HG02840 (cell line): ENCODE results near the gene CYFIP1.

ENCODE experiments used
- ATAC-seq: cut with Tn5 transposase; IDR thresholded peaks from one replicate; pipeline ENCODE4 v1.9.1; 2021; ENCODE audit warnings: mild to moderate bottlenecking, moderate library complexity, moderate number of reproducible peaks; ENCODE audit not compliant: unreplicated experiment, low FRiP score

Gene CYFIP1

DNA sequence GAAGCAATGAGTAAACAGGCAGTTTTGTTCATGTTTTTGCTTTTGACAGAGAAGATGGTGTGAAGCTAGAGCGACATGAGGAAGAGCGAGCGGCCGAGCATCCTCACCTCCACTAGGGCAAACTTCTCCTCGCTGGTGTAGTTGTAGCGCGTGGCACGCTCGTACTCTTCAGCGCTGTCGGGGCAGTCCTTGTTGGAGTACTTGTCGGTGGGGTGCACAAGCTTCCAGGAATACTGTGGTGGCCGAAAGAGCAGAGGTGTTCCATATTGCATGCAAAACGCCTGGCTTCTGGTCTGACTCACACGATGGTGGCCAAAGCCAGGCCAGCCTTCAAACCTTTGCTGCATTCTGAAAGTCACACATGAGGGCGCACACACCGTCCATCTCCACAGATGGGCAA is 54.3 kb downstream of the CYFIP1 start:
- ATAC-seq = no peak

DNA sequence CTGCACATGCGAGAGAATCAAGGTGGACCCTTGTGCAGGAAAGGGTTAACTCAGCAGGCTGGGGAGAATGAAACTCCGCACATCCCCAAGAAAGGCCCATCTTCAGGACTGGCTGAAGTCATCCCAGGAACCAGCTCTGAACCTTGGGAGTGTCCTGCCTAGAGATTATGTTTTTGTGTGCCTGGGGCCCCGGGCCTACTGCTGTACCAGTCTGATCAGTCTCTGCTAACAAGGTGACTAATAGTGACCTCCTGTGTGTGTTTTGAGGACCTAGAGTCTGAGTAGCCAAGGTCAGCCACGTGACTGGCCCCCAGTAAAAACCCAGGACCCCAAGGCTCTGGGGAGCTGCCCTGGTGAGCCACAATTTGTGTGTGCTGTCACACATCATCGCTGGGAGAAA is 58.2 kb downstream of the CYFIP1 start:
- no peak for ATAC-seq

DNA sequence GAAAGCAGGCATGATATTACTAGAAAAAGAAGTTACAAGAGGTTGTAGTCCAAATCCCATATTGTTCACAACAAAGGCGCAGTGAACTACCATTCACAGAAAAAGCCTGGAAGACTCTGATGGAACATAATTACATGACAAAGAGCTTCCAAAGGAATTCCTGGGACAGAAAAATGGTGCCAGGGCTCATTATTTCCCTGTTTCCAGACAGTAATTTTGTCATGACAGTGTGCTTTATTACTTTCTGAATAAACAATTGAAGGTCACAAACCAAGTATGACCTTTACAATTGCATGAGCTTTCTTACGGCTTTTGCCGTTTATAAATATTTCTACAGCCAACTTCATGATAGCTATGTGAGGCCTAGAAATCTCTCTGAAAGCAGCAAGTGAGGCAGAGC is 61.0 kb downstream of the CYFIP1 start:
- ATAC-seq = no peak

DNA sequence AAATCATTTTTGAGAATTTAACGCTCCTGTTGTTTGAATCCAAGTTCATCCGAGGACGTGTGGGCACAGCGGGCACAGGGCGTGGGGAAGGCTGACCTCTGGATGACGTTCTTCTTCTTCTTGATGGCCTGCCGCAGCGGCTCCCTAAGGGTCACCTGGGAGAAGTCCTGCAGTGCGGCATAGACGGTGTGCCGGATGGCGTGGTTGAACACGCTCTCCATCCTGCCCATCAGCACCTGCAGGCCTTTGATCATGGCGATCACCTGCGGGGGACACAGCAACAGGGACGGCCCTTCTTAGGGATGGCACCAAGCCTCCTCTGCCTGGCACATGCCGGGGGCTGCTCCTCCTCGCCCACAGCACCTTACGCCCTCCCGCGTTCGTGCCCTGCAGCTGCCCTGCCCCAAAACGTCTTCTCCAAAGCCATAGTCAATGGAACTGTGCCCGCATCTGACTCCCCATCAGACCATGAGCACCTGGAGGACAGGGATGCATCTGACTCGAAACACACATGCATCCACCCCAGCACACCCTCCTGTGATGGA is 61.5 kb downstream of the CYFIP1 start:
- ATAC-seq = no peak

DNA sequence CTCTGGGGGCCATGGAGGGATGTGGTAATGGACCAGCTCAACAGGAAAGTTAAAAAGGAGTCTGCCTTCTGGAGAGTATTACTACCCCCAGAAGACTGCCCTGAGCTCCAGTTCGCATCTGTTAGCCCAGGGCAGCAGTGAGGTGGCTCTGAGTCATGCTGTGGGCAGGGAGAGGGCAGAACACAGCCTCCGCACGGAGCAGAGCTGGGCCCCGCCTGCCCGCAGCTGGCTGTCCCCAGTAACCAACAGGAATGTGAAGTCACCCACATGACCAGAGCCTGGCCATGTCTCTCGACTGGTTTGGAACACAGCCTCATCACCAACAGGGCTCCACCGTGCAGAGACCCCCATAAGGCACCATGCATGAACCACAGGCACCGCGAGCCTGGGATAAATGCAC is 62.1 kb downstream of the CYFIP1 start:
- ATAC-seq = no peak

DNA sequence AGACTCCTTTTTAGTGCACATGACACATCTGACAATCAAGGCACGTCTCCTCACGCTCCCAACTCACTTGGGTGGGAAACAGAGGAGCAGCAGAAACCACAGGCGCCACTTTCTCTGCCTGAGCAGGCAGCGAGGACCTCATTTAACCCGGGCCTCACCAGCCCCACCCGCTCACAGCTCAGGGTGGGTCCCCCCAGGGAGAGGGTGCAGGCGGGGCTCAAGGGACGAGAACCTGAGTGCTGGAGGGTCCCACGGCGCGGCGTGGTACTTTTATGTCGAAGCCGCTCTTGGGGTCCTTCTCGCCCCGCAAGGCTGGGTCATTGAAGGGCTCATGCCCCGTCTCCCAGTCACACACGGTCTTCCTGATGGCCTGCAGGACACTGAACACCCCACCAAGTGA is 62.6 kb downstream of the CYFIP1 start:
- no peak for ATAC-seq

DNA sequence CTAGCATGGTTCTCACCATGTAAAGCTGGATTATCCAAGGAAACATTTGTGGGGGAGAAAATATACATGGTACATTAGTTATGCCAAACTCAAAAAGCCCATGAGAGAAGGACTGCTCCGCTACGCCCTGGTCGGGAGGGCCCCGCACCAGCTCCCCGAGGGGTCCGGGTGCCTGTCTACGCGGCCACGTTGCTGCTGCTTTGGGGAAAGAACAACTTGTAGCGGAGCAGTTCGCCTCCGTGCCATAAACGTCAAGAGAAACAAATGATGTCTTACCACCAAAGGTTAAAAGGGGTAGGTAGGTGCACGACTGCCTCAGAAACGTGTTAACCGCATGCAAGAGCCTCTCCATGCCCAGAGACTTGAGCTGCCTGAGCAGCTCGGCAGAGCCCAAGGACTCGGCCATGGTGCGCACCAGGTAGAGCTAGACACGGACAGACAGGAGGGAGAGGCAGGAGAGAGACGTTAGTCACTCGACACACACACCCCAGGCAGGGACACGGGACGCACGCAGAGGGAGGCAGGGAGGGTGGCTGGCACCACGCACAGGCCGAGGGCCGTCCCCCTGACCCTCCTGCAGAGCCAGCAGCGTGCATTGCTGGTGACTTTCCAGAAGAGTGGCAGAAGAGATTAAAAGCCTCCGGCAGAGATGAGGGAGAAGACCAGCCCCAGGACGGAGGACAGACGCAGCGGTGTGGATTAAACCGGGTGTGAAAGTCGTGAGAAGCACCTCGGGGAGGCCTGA is 63.4 kb downstream of the CYFIP1 start:
- ATAC-seq = no peak

DNA sequence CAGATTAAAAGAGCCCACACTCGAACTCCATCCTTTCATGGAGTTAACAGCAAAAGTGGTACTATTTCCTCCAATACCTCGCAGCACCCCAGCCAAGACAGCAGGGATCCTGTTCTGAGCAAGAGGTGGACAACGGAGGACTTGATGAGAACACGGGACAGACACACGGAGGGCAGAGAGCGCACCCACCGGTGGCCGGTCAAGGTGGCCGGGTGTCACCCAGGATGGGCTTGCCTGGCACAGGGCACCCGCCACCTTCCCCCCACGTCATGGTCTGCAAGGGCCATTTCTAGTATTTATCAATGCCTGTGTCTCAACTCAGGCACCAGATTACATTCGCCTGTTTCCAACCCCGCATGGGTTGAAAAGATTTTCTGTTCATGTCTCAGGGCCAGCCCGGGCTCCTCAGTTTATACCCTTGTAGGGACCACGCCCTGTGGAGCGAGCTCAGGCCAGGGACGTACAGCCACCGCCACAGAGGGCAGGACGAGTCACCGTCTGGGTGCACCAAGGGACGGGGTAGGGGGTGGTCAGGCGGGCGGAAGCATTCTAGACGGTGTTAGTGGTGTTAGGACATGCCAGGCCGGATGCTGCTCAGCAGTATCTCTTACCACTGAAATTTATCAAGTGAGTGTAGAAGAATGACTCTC is 64.2 kb downstream of the CYFIP1 start:
- no peak for ATAC-seq

DNA sequence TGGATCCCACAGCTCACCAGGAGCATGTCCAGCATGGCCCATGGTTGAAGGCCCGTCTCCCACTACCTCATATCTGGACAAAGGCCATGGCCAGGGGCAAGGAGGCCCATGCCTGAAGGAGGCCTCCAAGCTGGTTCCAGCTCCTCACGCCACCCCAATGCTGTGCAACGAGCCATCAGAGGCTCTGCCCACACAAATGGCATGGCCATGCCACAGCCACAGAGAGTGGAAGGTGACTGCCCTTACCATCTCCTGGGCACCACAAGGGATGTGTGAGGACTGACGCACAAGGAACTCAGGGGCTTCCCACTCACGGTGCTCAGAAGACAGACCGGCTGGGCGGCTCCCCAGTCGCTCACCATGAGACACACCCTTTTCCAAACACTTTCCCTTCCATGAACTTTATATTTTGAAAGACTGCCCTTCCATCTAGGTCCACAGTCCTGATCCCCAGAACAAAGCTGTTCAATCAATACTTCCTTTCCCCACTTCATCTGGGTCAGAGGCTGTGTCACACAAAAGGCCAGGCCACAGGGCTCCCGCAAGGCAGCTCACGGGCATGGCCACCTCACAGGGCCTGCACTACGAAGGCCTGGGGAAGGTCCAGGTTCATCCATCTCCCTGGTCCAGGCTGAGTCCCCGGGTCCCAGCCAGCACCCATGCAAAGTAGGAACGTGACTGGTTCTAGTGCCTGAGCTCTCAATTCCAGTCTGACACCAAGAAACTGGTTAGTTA is 66.4 kb downstream of the CYFIP1 start:
- ATAC-seq = no peak

DNA sequence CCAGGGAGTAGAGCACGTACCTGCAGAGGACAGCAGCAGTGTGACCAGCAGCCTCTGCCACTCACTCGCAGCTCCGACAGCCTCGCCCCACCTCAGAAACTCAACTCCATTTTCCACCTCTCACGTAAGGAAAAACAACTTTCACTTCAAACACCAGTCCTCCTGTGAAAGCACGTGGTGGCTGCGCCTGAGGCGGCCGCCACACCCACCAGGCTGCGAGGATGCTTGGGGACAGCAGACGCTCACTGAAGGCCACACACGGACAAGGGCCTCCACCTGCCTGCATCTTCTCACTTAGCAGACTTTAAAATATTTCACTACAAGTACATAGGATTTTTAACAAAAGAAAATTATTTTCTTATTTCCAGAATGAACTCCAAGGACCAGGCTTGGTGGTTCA is 67.9 kb downstream of the CYFIP1 start:
- ATAC-seq = no peak

DNA sequence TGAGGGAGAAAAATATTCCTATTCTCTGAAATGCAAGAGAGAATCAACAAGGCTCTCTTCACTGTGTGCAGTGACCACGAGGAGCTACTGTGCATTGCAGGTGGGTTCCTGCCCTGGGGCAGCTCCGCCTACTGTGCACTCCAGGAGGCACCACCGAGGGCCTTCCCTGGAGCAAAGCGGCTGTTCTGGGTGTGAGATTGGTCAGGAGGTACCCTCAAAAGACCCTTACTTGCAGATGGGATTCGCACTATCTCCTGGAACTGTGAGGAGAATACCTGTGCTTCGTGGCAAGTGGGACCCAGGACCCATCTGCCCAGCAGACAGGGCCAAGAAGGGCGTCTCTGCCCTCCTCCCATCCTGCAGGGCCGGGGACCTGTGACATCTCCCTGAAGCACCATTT is 68.9 kb downstream of the CYFIP1 start:
- ATAC-seq = no peak

DNA sequence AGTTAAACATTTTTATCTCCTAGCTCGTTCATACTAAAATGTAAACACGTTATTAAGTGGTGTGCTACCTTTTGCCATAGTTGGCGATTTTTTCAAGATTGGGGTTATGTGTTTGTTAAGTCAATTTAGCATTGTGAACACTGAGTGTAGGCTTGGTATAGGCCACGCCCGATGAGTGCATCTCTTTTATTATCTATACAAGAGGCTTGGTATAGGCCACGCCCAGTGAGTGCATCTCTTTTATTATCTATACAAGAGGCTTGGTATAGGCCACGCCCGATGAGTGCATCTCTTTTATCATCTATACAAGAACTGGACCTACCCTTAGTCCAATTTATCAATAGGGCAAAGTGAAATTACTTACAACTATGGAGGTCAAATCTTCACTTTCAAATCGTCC is 71.3 kb downstream of the CYFIP1 start:
- ATAC-seq = no peak

DNA sequence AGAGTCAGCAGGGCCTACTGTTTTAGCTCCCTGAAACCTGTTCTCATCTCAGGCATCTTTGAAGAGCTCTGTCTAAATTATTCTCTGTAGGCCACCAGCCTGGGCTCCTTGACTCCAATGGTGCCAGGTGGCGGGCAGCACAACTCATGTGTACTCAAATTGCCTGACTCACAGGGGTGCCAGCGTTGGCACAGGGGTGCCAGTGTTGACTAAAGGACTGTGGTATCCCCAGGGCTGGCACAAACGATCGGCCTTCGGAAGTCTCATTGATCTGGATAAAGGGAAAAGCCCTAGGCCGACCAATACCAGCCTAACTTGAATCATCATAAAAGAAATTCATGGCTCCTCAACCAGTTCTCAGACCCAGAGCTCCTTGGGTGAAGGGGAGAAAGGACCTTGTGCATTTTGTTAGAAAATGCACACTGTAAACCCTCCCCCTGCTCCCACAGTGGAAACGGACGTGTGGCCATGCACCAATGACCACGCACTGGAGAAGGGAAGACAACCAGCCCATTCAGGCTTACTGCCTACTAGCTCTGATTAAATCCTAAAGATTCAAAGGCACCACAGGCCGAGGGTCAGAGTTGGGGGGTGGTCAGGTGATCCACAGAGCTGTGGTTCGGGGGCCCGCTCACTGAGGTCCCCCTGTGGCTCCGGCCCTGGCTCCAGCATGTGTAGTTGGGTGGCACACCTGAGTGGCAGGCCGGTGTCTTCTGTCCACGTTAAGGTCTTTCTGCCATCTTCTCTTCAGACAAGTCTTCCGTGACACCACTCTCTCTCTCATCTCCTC is 72.8 kb downstream of the CYFIP1 start:
- no peak for ATAC-seq

DNA sequence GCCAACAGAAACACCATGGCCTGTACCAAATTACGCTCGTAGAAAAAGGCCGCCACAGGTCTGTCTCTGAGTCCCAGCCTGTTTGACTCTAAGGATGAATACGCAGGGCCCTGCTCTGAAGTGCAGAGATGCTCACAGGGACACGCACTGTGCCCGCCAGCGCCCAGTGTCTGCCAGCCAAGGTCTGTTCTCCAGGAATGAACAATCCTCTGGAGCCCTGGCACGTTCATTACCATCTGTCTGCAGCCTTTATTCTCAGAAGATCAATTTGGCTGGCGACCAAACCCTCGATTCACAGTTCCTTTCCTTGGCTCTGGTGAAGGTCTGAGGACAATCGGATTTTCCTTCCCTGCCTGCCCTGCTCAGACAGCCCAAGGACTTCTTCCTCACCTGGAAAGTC is 75.4 kb downstream of the CYFIP1 start:
- ATAC-seq = no peak

DNA sequence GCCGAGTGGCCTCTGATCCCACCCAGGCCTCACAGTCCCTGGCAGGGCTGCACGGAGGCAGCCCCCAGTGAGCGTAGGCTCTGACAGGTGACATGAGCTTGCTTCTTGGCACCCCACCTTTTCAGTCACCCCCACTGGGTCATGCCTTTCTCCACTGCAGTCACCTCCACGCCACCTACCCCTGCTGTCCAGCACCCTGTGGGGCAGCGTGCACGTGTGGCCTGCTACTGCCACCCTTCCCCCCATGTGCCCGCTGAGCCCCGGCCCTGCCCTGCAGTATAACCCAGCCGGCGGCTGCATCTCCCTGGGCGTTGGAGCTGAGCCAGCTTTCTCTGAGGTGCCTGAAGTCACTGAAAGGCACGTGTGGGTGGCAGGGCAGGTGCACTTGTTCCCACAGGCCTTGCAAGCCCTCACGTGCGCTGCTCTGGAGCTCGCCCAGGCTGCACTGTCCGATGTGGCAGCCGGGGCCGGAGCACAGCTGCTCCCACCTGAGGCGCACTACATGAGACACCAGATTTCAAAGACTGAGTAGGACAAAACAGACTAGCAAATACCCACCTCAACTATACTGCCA is 76.1 kb downstream of the CYFIP1 start:
- no peak for ATAC-seq

DNA sequence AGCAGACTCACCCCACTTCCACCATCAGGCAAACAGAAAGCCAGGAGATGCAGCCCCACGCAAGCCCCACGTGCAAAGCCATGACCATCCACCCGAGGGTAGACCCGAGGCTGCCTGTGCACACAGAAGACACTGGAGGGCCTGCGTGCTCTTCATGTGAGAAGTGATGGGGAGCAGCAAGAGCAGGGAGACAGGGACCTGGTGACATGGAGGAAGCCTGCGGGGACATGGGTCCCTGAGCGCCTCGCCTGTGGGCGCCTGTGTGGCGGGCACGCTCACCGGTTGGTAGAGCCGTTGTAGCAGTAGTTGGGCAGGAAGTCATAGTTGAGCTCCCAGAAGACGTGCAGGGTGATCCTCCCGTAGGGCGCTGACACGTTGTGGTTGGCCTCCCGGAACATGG is 76.7 kb downstream of the CYFIP1 start:
- no peak for ATAC-seq

DNA sequence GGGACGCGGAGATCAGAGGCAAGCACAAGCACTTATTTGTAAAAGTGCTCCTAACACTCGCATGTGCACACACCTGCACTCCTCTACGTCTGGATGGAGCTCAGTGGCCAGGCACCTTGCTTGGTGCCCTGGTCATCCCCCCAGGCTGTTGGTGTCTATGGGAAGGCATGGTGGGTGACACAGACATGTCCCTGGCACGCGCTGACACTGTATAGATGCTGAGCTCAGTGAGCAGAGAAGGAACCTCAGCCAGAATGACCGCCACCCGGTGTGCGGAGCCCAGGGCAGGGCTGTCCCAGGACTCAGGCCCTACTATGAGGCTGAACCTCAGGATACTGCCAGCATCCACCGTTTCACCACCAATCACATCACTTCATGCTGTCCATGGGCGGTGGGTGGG is 77.2 kb downstream of the CYFIP1 start:
- no peak for ATAC-seq

DNA sequence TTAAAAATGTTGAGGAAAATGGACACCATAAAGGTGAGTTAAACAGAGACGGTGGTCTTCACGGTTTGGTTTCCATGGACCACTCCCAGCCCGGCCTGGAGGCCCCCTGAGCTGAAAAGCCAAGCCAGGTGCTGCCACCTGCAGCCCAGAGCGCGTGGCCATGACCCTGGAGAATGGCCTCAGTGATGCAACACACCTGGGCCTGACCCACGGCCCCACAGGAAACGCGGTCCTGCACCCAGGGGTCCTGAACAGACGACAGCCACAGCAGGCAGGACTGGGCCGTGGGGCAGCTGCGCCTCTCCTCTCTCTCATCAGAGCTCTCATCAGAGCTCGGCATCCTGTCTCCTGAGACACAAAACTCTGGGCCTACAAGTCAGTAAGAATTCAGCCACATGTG is 77.6 kb downstream of the CYFIP1 start:
- no peak for ATAC-seq

DNA sequence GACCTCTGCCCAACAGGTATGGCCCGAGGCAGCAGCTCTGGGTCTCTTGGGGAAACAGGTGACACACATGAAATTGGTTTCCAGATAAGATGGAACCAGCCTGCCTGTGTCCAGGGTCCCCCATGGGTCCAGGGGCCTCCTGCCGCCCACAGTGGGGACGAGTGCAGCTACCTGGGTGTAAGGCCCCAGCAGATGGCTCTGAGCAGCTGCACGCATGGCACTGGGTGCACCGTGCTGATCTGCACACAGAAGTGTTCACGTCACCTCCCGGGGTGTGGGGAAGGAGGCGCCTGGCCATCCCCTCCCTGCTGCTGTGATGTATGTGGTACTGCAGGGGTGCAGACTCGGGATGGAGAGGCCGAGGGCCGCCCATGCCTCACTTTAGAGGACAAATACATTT is 78.1 kb downstream of the CYFIP1 start:
- ATAC-seq = no peak

DNA sequence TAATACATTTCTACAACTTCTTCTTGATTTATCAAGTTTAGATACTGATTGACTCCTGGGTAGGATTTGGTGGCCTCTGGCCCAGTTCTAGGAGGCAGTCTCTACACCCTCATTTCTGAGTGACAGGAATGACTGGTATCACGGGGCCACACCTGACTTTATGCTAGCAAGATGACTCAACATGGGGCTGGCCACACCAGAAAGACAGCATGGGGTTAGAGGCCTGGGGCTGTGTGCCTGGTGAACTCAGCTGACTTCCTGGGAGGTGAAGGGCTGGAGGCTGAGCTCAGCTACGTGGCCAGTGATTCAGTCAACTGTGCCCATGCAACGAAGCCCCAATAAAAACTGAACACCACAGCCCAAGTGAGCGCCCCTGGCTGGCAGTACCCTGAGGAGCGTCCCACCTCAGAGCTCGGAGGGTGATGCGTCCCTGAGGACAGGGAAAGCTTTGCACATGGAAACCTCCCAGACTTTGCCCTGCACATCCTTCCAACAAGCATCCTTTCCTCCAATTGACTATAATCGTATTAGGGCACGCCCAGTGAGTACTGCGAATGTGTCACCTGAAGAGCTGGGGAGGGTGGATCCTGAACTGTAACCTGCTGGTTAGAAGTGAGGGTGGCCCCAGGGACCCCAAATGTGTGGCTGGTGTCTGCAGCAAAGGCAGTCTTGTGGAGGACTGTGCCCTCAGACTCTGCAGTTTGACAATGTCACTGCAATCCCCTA is 84.5 kb downstream of the CYFIP1 start:
- no peak for ATAC-seq
